ENCODE measurements around the gene OR1A2.

Gene OR1A2

DNA sequence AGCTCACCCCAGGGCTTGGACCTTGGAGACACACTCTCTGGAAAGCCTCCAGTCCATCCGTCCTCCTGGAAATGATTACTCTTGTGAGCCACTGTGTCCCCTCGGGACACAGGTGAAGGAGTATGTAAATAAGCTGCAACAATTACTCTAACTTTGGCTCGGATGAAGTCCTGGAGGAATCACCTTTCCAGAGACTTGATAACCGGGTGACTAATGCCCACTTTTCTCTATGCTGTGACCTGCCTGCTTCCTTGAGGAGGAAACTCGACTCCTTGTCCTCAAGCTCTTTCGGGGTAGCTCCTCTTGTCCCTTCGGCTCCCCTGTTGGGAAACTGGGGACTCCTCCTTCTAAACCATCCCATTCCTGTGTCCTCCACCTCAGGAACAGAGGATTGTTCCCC is 10.0 kb downstream of the OR1A2 start, which contains the start of gene OR1A1:
Gene OR1A1 (plus strand): TSS at position 301 of the 400 bp plus-strand sequence. CDS start 7,954 bp downstream, outside the sequence.
- H3K4me1 ChIP-seq (ENCODE audit: control insufficient read depth, insufficient read depth, low read depth, low read length) = no peaks in the 10 kb centered on the region
- H3K23ac ChIP-seq (ENCODE audit: low read length in 2 of 2) = no peak within 1 kb of the TSS
- no peak within 1 kb of the TSS for H3K4me3 ChIP-seq (ENCODE audit: insufficient read depth in 1 of 2, low read depth in 1 of 2, low read length in 2 of 2)
- no peak within 1 kb of the TSS for H2AK5ac ChIP-seq (ENCODE audit: low read length, severe bottlenecking)
- H3K4me2 ChIP-seq (ENCODE audit: low read length, poor library complexity, severe bottlenecking) = no peak within 1 kb of the TSS
- no peak within 1 kb of the TSS for H3K4ac ChIP-seq (ENCODE audit: low read depth in 1 of 2, low read length in 2 of 2)
- no peaks in the 10 kb centered on the region for H3K79me1 ChIP-seq (replicated peaks; ENCODE audit: low read length, poor library complexity, severe bottlenecking)
- no peaks in the 10 kb centered on the region for H3K36me3 ChIP-seq (ENCODE audit: control insufficient read depth in 1 of 2, insufficient read depth in 2 of 2, low read depth in 1 of 2, low read length in 2 of 2)
- no peak for DNase-seq
- no peak within 1 kb of the TSS for H2BK5ac ChIP-seq (ENCODE audit: low read depth, low read length, poor library complexity, severe bottlenecking)
- peaks cover 7% of the 10 kb centered on the region for H3K9me3 ChIP-seq (ENCODE audit: control insufficient read depth, low read length)
- no peak within 1 kb of the TSS for H2BK120ac ChIP-seq (ENCODE audit: low read depth, low read length)
- H3K9ac ChIP-seq (ENCODE audit: low read length) = no peak within 1 kb of the TSS
- no peak within 1 kb of the TSS for H3K27ac ChIP-seq (ENCODE audit: low read length, poor library complexity, severe bottlenecking)
- H2BK12ac ChIP-seq (ENCODE audit: low read length in 2 of 2) = no peak within 1 kb of the TSS
- H2AFZ ChIP-seq (ENCODE audit: low read depth, low read length) = no peak within 1 kb of the TSS
- 65% methylated on average over 7 of the region's 7 CpGs for WGBS
- H3K14ac ChIP-seq (ENCODE audit: low read length in 2 of 2) = no peak within 1 kb of the TSS
- no peak within 1 kb of the TSS for H4K91ac ChIP-seq (ENCODE audit: low read length)
- no peaks in the 10 kb centered on the region for H3K27me3 ChIP-seq (ENCODE audit: control insufficient read depth in 1 of 2, insufficient read depth in 1 of 2, low read length in 2 of 2)
- H3K18ac ChIP-seq (ENCODE audit: low read depth in 1 of 2, low read length in 2 of 2) = no peak within 1 kb of the TSS
- no peak within 1 kb of the TSS for H2BK15ac ChIP-seq (ENCODE audit: low read depth, poor library complexity, severe bottlenecking)
- H4K8ac ChIP-seq (ENCODE audit: low read length) = no peak within 1 kb of the TSS

DNA sequence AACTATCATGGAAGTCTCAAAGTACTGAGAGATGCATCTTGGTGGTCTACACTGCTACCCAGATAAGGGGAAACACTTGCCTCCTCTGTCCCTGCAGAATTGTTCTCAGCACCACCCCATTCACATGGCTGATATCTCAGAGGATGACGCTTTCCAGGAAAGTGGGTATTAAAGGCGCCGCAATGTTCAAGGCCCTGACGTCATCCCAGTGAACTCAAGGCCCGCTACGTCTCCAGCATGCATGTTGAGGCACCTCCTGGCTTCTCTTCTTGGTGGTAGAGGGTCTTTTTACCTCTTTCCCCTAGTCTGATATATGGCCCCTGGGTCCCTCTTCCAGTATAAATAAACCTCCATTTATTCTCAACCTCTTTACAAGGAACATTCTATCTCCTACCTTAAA is 11.2 kb downstream of the OR1A2 start:
- no peak overlapping the region for H3K4ac ChIP-seq (ENCODE audit: low read depth in 1 of 2, low read length in 2 of 2)
- no peaks in the 10 kb centered on the region for H3K36me3 ChIP-seq (ENCODE audit: control insufficient read depth in 1 of 2, insufficient read depth in 2 of 2, low read depth in 1 of 2, low read length in 2 of 2)
- H2BK120ac ChIP-seq (ENCODE audit: low read depth, low read length) = no peak overlapping the region
- no peak overlapping the region for H2BK12ac ChIP-seq (ENCODE audit: low read length in 2 of 2)
- 60% methylated on average over 6 of the region's 6 CpGs for WGBS
- H3K79me1 ChIP-seq (replicated peaks; ENCODE audit: low read length, poor library complexity, severe bottlenecking) = no peaks in the 10 kb centered on the region
- H4K8ac ChIP-seq (ENCODE audit: low read length) = no peak overlapping the region
- no peak for DNase-seq
- H3K27ac ChIP-seq (ENCODE audit: low read length, poor library complexity, severe bottlenecking) = no peak overlapping the region
- H3K27me3 ChIP-seq (ENCODE audit: control insufficient read depth in 1 of 2, insufficient read depth in 1 of 2, low read length in 2 of 2) = no peaks in the 10 kb centered on the region
- no peak overlapping the region for H3K4me2 ChIP-seq (ENCODE audit: low read length, poor library complexity, severe bottlenecking)
- H2AFZ ChIP-seq (ENCODE audit: low read depth, low read length) = no peak overlapping the region
- no peak overlapping the region for H3K14ac ChIP-seq (ENCODE audit: low read length in 2 of 2)
- H3K23ac ChIP-seq (ENCODE audit: low read length in 2 of 2) = no peak overlapping the region
- peaks cover 5% of the 10 kb centered on the region for H3K9me3 ChIP-seq (ENCODE audit: control insufficient read depth, low read length)
- no peak overlapping the region for H2AK5ac ChIP-seq (ENCODE audit: low read length, severe bottlenecking)
- no peak overlapping the region for H2BK15ac ChIP-seq (ENCODE audit: low read depth, poor library complexity, severe bottlenecking)
- H3K18ac ChIP-seq (ENCODE audit: low read depth in 1 of 2, low read length in 2 of 2) = no peak overlapping the region
- H4K91ac ChIP-seq (ENCODE audit: low read length) = no peak overlapping the region
- H3K4me1 ChIP-seq (ENCODE audit: control insufficient read depth, insufficient read depth, low read depth, low read length) = no peaks in the 10 kb centered on the region
- no peak overlapping the region for H3K4me3 ChIP-seq (ENCODE audit: insufficient read depth in 1 of 2, low read depth in 1 of 2, low read length in 2 of 2)
- no peak overlapping the region for H3K9ac ChIP-seq (ENCODE audit: low read length)
- H2BK5ac ChIP-seq (ENCODE audit: low read depth, low read length, poor library complexity, severe bottlenecking) = no peak overlapping the region

DNA sequence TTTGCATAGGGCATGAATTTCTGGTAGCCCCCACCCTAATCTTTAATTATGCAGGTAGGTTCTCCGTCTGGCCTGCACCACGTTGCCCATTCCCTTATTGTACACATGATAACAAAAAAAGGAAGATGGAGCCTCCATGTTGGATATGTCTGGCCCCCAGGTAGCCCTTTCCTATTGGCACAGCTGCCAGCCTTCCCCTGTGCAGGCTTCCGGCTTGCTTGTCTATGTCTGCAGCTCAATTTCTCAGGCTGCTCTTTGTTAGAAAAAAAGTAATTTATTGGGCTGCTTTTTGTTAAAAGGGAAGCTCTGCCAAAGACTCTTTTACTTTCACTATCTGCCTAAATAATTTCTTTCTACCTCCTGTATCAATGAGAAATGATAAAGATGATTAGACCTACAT is 15.7 kb downstream of the OR1A2 start:
- 64% methylated on average over 2 of the region's 3 CpGs for WGBS
- Histone ChIP-seq H3K4me2 (ENCODE audit: low read length, poor library complexity, severe bottlenecking) (no peak overlapping the region), H3K4me3 (ENCODE audit: insufficient read depth in 1 of 2, low read depth in 1 of 2, low read length in 2 of 2) (no peak overlapping the region), H3K14ac (ENCODE audit: low read length in 2 of 2) (no peak overlapping the region), H3K4ac (ENCODE audit: low read depth in 1 of 2, low read length in 2 of 2) (no peak overlapping the region), H4K91ac (ENCODE audit: low read length) (no peak overlapping the region), H3K79me1 (replicated peaks; ENCODE audit: low read length, poor library complexity, severe bottlenecking) (no peaks in the 10 kb centered on the region), H3K4me1 (ENCODE audit: control insufficient read depth, insufficient read depth, low read depth, low read length) (no peaks in the 10 kb centered on the region), H2AK5ac (ENCODE audit: low read length, severe bottlenecking) (no peak overlapping the region), H3K9me3 (ENCODE audit: control insufficient read depth, low read length) (peaks cover 12% of the 10 kb centered on the region), H2BK15ac (ENCODE audit: low read depth, poor library complexity, severe bottlenecking) (no peak overlapping the region), H2BK120ac (ENCODE audit: low read depth, low read length) (no peak overlapping the region), H2BK5ac (ENCODE audit: low read depth, low read length, poor library complexity, severe bottlenecking) (no peak overlapping the region), H3K27ac (ENCODE audit: low read length, poor library complexity, severe bottlenecking) (no peak overlapping the region), H4K8ac (ENCODE audit: low read length) (no peak overlapping the region), H3K23ac (ENCODE audit: low read length in 2 of 2) (no peak overlapping the region), H3K36me3 (ENCODE audit: control insufficient read depth in 1 of 2, insufficient read depth in 2 of 2, low read depth in 1 of 2, low read length in 2 of 2) (no peaks in the 10 kb centered on the region), H3K9ac (ENCODE audit: low read length) (no peak overlapping the region), H3K27me3 (ENCODE audit: control insufficient read depth in 1 of 2, insufficient read depth in 1 of 2, low read length in 2 of 2) (no peaks in the 10 kb centered on the region), H2AFZ (ENCODE audit: low read depth, low read length) (no peak overlapping the region), H2BK12ac (ENCODE audit: low read length in 2 of 2) (no peak overlapping the region), H3K18ac (ENCODE audit: low read depth in 1 of 2, low read length in 2 of 2) (no peak overlapping the region)
- DNase-seq = no peak

DNA sequence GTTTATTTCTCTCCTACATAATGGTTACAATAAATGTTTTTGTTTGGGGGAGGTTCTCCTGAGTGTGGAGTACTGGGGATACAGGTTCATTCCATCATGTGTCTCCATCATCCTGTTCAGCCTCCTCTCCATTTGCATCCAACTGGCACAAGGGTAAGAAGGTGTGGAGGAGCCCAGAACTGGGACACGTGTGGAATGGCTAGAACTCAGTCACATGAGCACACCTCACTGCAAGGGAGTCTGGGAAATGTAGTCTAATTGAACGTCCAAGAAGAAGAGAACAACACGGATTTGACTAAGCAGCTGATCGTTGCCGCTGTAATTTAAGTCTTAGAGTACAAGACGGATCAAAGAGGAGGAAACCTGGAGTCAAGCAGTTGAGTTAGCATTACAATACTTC is 16.3 kb downstream of the OR1A2 start:
- no peak overlapping the region for H3K9ac ChIP-seq (ENCODE audit: low read length)
- no peak overlapping the region for H3K4me2 ChIP-seq (ENCODE audit: low read length, poor library complexity, severe bottlenecking)
- no peaks in the 10 kb centered on the region for H3K36me3 ChIP-seq (ENCODE audit: control insufficient read depth in 1 of 2, insufficient read depth in 2 of 2, low read depth in 1 of 2, low read length in 2 of 2)
- H2BK12ac ChIP-seq (ENCODE audit: low read length in 2 of 2) = no peak overlapping the region
- H3K4me1 ChIP-seq (ENCODE audit: control insufficient read depth, insufficient read depth, low read depth, low read length) = no peaks in the 10 kb centered on the region
- H3K4me3 ChIP-seq (ENCODE audit: insufficient read depth in 1 of 2, low read depth in 1 of 2, low read length in 2 of 2) = no peak overlapping the region
- H3K27me3 ChIP-seq (ENCODE audit: control insufficient read depth in 1 of 2, insufficient read depth in 1 of 2, low read length in 2 of 2) = no peaks in the 10 kb centered on the region
- no peak overlapping the region for H2AK5ac ChIP-seq (ENCODE audit: low read length, severe bottlenecking)
- H2BK120ac ChIP-seq (ENCODE audit: low read depth, low read length) = no peak overlapping the region
- no peaks in the 10 kb centered on the region for H3K79me1 ChIP-seq (replicated peaks; ENCODE audit: low read length, poor library complexity, severe bottlenecking)
- H2BK5ac ChIP-seq (ENCODE audit: low read depth, low read length, poor library complexity, severe bottlenecking) = no peak overlapping the region
- H2AFZ ChIP-seq (ENCODE audit: low read depth, low read length) = no peak overlapping the region
- no peak overlapping the region for H3K14ac ChIP-seq (ENCODE audit: low read length in 2 of 2)
- no peak overlapping the region for H4K91ac ChIP-seq (ENCODE audit: low read length)
- no peak overlapping the region for H2BK15ac ChIP-seq (ENCODE audit: low read depth, poor library complexity, severe bottlenecking)
- DNase-seq = no peak
- H4K8ac ChIP-seq (ENCODE audit: low read length) = no peak overlapping the region
- H3K9me3 ChIP-seq (ENCODE audit: control insufficient read depth, low read length) = peaks cover 12% of the 10 kb centered on the region
- no peak overlapping the region for H3K18ac ChIP-seq (ENCODE audit: low read depth in 1 of 2, low read length in 2 of 2)
- no peak overlapping the region for H3K27ac ChIP-seq (ENCODE audit: low read length, poor library complexity, severe bottlenecking)
- no peak overlapping the region for H3K4ac ChIP-seq (ENCODE audit: low read depth in 1 of 2, low read length in 2 of 2)
- H3K23ac ChIP-seq (ENCODE audit: low read length in 2 of 2) = no peak overlapping the region
- 59% methylated on average over 6 of the region's 6 CpGs for WGBS
